Trophoblast cell (in vitro differentiated cells and primary cell): ENCODE measurements around the gene PARD6A.

Experiments used
- DNase-seq, 2 donors: peaks; one replicate each; pipeline ENCODE4 v3.0.0-alpha.2; 2016
- H2AFZ ChIP-seq: 2 replicates; pipeline ENCODE4 v1.6.1; 2013; ENCODE audit warnings: low read length, moderate library complexity, mild to moderate bottlenecking; ENCODE audit not compliant: insufficient read depth, poor library complexity
- H2AK5ac ChIP-seq: 2 replicates; pipeline ENCODE4 v1.6.1; 2013; ENCODE audit warnings: mild to moderate bottlenecking, low read length
- H2BK120ac ChIP-seq: 2 replicates; pipeline ENCODE4 v1.6.1; 2013; ENCODE audit warnings: low read length, mild to moderate bottlenecking, moderate library complexity; ENCODE audit not compliant: insufficient read depth, poor library complexity
- H2BK12ac ChIP-seq: 2 replicates; pipeline ENCODE4 v1.6.1; 2013; ENCODE audit warnings: mild to moderate bottlenecking, low read length, moderate library complexity
- H2BK5ac ChIP-seq: 2 replicates; pipeline ENCODE4 v1.6.1; 2013; ENCODE audit warnings: low read length, low read depth, moderate library complexity, mild to moderate bottlenecking; ENCODE audit not compliant: poor library complexity
- H3K14ac ChIP-seq: 2 replicates; pipeline ENCODE4 v1.6.1; 2013; ENCODE audit warnings: mild to moderate bottlenecking, low read length
- H3K18ac ChIP-seq: 2 replicates; pipeline ENCODE4 v1.6.1; 2013; ENCODE audit warnings: mild to moderate bottlenecking, low read length
- H3K23ac ChIP-seq: 2 replicates; pipeline ENCODE4 v1.6.1; 2013; ENCODE audit warnings: low read length
- H3K27ac ChIP-seq: 2 replicates; pipeline ENCODE4 v1.5.1; 2013; ENCODE audit warnings: low read depth, mild to moderate bottlenecking, inconsistent platforms, low read length, moderate library complexity
- H3K27me3 ChIP-seq: 2 replicates; pipeline ENCODE4 v1.6.1; 2013; ENCODE audit warnings: inconsistent platforms, mild to moderate bottlenecking, low read length, moderate library complexity; ENCODE audit not compliant: insufficient read depth
- H3K36me3 ChIP-seq, 2 experiments: 1 replicate in 1 of 2; 2 replicates in 1 of 2; pipeline ENCODE4 v1.6.1; 2013; ENCODE audit warnings: low read length in 2 of 2, mild to moderate bottlenecking in 2 of 2, moderate library complexity in 1 of 2; ENCODE audit not compliant: insufficient read depth in 2 of 2, control insufficient read depth in 1 of 2
- H3K4ac ChIP-seq: 2 replicates; pipeline ENCODE4 v1.6.1; 2013; ENCODE audit warnings: low read depth, mild to moderate bottlenecking, low read length, moderate library complexity
- H3K4me1 ChIP-seq, 2 experiments: 1 replicate in 1 of 2; 2 replicates in 1 of 2; pipeline ENCODE4 v1.6.1; 2013; ENCODE audit warnings: low read length in 2 of 2, mild to moderate bottlenecking in 2 of 2, moderate library complexity in 1 of 2; ENCODE audit not compliant: insufficient read depth in 2 of 2, control insufficient read depth in 1 of 2
- H3K4me2 ChIP-seq: 2 replicates; pipeline ENCODE4 v1.6.1; 2013; ENCODE audit warnings: inconsistent platforms, mild to moderate bottlenecking, low read length, moderate library complexity
- H3K4me3 ChIP-seq: 2 replicates; pipeline ENCODE4 v1.5.1; 2013; ENCODE audit warnings: mild to moderate bottlenecking, low read depth, low read length, inconsistent platforms
- H3K79me1 ChIP-seq: one replicate; pipeline ENCODE4 v1.6.1; 2013; ENCODE audit warnings: low read length
- H3K79me2 ChIP-seq: 2 replicates; pipeline ENCODE4 v1.6.1; 2013; ENCODE audit warnings: low read length, mild to moderate bottlenecking; ENCODE audit not compliant: control insufficient read depth, insufficient read depth, poor library complexity
- H3K9ac ChIP-seq: 2 replicates; pipeline ENCODE4 v1.6.1; 2013; ENCODE audit warnings: mild to moderate bottlenecking, low read length
- H3K9me3 ChIP-seq: 2 replicates; pipeline ENCODE4 v1.6.1; 2013; ENCODE audit warnings: low read depth, mild to moderate bottlenecking, control low read depth, inconsistent platforms, low read length; ENCODE audit not compliant: insufficient read depth
- H4K12ac ChIP-seq: 2 replicates; pipeline ENCODE4 v1.6.1; 2013; ENCODE audit warnings: low read depth, mild to moderate bottlenecking, low read length, moderate library complexity
- H4K8ac ChIP-seq: 2 replicates; pipeline ENCODE4 v1.6.1; 2013; ENCODE audit warnings: low read depth, mild to moderate bottlenecking, low read length, moderate library complexity
- H4K91ac ChIP-seq: one replicate; pipeline ENCODE4 v1.6.1; 2013; ENCODE audit warnings: low read depth, mild to moderate bottlenecking, low read length, moderate library complexity
- WGBS: extraction: QIAGEN DNeasy Blood & Tissue Kit; methylation state at CpG from one replicate; pipeline ENCODE4 v1.1.7; 2013; ENCODE audit warnings: missing lambda C conversion rate; ENCODE audit not compliant: insufficient read length, insufficient coverage; ENCODE audit errors: extremely low coverage; 5-methylcytosine and 5-hydroxymethylcytosine counted together

Gene PARD6A

DNA sequence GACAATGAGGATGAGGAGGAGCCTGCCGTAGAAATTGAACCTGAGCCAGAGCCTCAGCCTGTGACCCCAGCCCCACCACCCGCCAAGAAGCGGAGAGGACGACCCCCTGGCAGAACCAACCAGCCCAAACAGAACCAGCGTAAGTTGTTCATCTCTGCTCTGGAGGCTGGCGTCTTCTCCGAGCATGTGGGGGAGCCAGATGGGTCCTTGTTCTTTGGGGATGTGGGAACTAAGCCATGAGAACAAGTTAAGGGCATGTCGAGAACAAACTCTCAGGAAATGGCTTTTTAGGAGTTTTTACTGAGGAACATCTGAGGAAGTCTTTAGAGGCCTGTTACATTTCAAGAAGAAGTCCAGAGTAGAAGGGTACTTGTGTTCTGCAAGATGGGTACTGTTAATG, 24.0 kb upstream of the PARD6A start:
- Histone ChIP-seq H3K79me1 (no peaks in the 10 kb centered on the region), H3K14ac (no peak overlapping the region)
- WGBS, result no CpG with 5 or more reads among the region's 8 CpGs

DNA sequence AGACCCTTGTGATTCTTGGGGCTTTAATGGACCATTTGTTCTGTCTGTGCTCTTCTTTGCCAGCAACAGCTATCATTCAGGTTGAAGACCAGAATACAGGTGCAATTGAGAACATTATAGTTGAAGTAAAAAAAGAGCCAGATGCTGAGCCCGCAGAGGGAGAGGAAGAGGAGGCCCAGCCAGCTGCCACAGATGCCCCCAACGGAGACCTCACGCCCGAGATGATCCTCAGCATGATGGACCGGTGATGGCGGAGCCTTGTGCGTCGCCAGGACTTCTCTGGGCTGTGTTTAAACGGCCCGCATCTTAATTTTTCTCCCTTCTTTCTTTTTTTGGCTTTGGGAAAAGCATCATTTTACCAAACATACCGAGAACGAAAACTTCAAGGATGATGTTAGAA, 23.1 kb upstream of the PARD6A start:
- H2BK5ac ChIP-seq, result no peak overlapping the region
- H2BK12ac ChIP-seq, result no peak overlapping the region
- no peak overlapping the region for H2AFZ ChIP-seq
- peaks cover 32 to 55% of the 10 kb centered on the region in 2 experiments for H3K36me3 ChIP-seq
- H4K91ac ChIP-seq, result no peak overlapping the region
- no peak overlapping the region for H2AK5ac ChIP-seq
- H3K4me3 ChIP-seq, result no peak overlapping the region
- no peak overlapping the region for H3K14ac ChIP-seq
- no peak overlapping the region for H3K4me2 ChIP-seq
- no peaks in the 10 kb centered on the region for H3K27me3 ChIP-seq
- no peaks in the 10 kb centered on the region for H3K9me3 ChIP-seq
- no peak overlapping the region for H4K8ac ChIP-seq
- no peak overlapping the region for H3K9ac ChIP-seq
- H3K18ac ChIP-seq, result no peak overlapping the region
- H3K27ac ChIP-seq, result no peak overlapping the region
- H3K79me2 ChIP-seq, result no peaks in the 10 kb centered on the region
- DNase-seq, result no peak
- no CpG with 5 or more reads among the region's 12 CpGs for WGBS
- no peaks in the 10 kb centered on the region for H3K79me1 ChIP-seq
- no peak overlapping the region for H2BK120ac ChIP-seq
- no peak overlapping the region for H3K23ac ChIP-seq
- H3K4ac ChIP-seq, result no peak overlapping the region
- no peak overlapping the region for H4K12ac ChIP-seq
- H3K4me1 ChIP-seq, result no peaks in the 10 kb centered on the region

More for the DNA sequence above, 24.0 kb upstream of the PARD6A start:
- H4K91ac ChIP-seq, result no peak overlapping the region
- no peaks in the 10 kb centered on the region for H3K9me3 ChIP-seq
- H2AFZ ChIP-seq, result no peak overlapping the region
- no peak overlapping the region for H2BK5ac ChIP-seq
- no peak overlapping the region for H4K12ac ChIP-seq
- H3K27me3 ChIP-seq, result no peaks in the 10 kb centered on the region
- H3K36me3 ChIP-seq, result peaks cover 36 to 59% of the 10 kb centered on the region in 2 experiments
- no peak overlapping the region for H4K8ac ChIP-seq
- no peak for DNase-seq
- H3K23ac ChIP-seq, result no peak overlapping the region
- no peak overlapping the region for H2BK12ac ChIP-seq
- no peak overlapping the region for H3K27ac ChIP-seq
- H2BK120ac ChIP-seq, result no peak overlapping the region
- H3K79me2 ChIP-seq, result no peaks in the 10 kb centered on the region
- no peak overlapping the region for H3K4ac ChIP-seq
- no peak overlapping the region for H2AK5ac ChIP-seq
- H3K4me2 ChIP-seq, result no peak overlapping the region
- H3K4me1 ChIP-seq, result no peaks in the 10 kb centered on the region
- H3K18ac ChIP-seq, result no peak overlapping the region
- H3K9ac ChIP-seq, result no peak overlapping the region
- H3K4me3 ChIP-seq, result no peak overlapping the region

DNA sequence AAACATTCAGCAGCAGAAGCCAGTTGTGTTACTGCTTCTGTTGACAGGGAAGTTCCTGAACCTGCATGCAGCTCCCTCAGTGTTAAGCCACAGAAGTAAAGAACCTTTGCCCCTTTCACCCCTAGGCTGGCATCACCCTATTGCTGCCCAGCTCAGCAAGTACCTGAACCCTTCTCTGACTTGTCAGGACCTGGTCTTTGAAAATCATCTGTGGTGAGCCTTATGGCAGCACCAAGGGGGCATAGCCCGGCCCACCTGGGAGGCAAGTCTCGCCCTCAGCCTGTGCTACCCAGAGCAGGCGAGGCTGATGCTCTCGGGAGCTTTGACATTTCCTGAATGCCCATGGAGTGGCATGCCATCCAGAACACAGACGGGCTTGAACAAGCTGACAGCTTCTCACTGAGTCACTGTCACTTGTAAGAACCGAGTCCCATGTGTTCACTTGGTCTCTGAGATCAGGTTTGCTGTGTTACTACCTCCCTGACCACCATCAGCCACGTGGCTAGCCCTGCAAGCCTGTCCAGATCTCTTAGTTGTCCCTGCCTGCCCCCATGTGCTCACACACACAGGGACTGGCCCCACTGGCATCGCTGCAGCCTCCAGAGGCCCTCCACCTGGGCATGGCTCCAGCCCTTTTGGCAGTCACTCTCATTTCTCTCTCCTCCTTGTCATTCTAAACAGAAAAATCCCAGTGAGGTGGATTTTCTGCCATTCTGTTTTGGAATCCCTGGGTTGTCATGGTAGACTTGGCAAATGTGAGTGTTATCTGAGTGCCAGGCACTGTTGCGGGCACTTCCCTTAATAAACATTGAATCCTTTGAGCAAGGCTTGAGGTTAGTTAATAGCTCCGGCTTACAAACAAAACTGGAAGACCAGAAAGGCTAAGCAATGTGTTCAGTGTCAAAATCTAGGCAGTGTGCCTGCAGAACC, 18.7 kb upstream of the PARD6A start:
- Histone ChIP-seq H3K23ac (no peak overlapping the region), H3K4me2 (no peak overlapping the region), H2BK120ac (no peak overlapping the region), H3K36me3 (peaks cover 10 to 25% of the 10 kb centered on the region in 2 experiments), H2BK12ac (no peak overlapping the region), H3K4ac (no peak overlapping the region), H3K14ac (no peak overlapping the region), H4K91ac (no peak overlapping the region), H3K18ac (no peak overlapping the region), H4K12ac (no peak overlapping the region), H3K79me2 (no peaks in the 10 kb centered on the region), H3K9me3 (no peaks in the 10 kb centered on the region), H3K4me3 (no peak overlapping the region), H2AFZ (no peak overlapping the region), H3K9ac (no peak overlapping the region), H3K4me1 (peaks cover 2% of the 10 kb centered on the region in 2 experiments), H3K27ac (no peak overlapping the region), H2BK5ac (no peak overlapping the region), H3K27me3 (no peaks in the 10 kb centered on the region), H4K8ac (no peak overlapping the region), H3K79me1 (no peaks in the 10 kb centered on the region), H2AK5ac (no peak overlapping the region)
- DNase-seq, result no peak
- WGBS, result no CpG with 5 or more reads among the region's 10 CpGs

DNA sequence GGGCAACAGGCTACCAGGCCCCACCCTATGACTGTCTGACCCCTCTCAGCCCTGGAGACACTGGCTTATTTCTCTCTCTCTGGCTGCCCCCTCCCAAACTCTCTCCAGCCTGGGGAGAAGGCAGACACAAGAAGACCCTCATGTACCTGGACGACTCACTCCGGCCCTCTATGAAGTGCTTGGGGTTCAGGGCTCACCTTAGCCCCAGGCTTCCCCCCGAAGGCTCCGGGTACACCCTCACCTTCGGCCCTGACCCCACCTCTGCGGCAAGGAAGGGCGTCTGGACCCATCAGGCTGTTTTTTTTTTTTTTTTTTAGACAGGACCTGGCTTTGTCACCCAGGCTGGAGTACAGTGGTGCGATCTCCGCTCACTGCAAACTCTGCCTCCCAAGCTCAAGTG, 16.7 kb upstream of the PARD6A start:
- H3K4me1 ChIP-seq, result peaks cover 2% of the 10 kb centered on the region in 2 experiments
- no peak overlapping the region for H3K27ac ChIP-seq
- H2BK5ac ChIP-seq, result no peak overlapping the region
- no CpG with 5 or more reads among the region's 9 CpGs for WGBS
- no peak overlapping the region for H2AFZ ChIP-seq
- no peak overlapping the region for H3K4me3 ChIP-seq
- H3K4me2 ChIP-seq, result no peak overlapping the region
- no peak overlapping the region for H2BK120ac ChIP-seq
- H2BK12ac ChIP-seq, result no peak overlapping the region
- no peaks in the 10 kb centered on the region for H3K79me2 ChIP-seq
- no peak overlapping the region for H3K9ac ChIP-seq
- H3K18ac ChIP-seq, result no peak overlapping the region
- no peak overlapping the region for H2AK5ac ChIP-seq
- H4K91ac ChIP-seq, result no peak overlapping the region
- no peak overlapping the region for H3K4ac ChIP-seq
- H3K14ac ChIP-seq, result no peak overlapping the region
- H3K27me3 ChIP-seq, result no peaks in the 10 kb centered on the region
- no peak overlapping the region for H3K23ac ChIP-seq
- no peak for DNase-seq
- peaks cover 4% of the 10 kb centered on the region for H3K9me3 ChIP-seq
- no peak overlapping the region for H4K8ac ChIP-seq
- H4K12ac ChIP-seq, result no peak overlapping the region
- peaks cover 1 to 9% of the 10 kb centered on the region in 2 experiments for H3K36me3 ChIP-seq
- no peaks in the 10 kb centered on the region for H3K79me1 ChIP-seq
